GM19351 (cell line): ENCODE results near the gene IL19.
"Not testable (repeated sequence)": the region's sequence is repeated elsewhere in the genome, so short reads cannot be mapped to it uniquely, and the experiment has no call there.

Experiments
- ATAC-seq: cut with Tn5 transposase; IDR thresholded peaks from one replicate; pipeline ENCODE4 v1.9.1; 2021; ENCODE audit warnings: mild to moderate bottlenecking, moderate library complexity; ENCODE audit not compliant: unreplicated experiment

IL19 gene

DNA sequence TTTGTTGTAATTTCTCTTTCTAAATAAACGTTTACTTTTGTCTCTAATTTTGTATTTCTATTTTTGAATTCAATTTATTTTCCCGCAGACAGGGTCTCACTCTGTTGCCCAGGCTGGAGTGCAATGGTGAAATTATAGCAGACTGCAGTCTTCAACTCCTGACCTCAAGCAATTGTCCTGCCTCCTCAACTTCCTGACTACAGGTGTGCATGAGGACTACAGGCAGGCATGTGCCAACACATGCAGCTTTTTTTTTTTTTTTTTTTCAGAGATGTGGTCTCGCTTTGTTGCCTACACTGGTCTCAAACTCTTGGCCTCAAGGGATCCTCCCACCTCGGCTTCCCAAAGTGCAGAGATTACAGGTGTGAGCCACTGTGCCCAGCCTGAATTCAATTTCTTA lies 58.2 kb downstream of the IL19 start:
- no peak for ATAC-seq

- no peak for ATAC-seq
Observed at GRCh38 chr1:206829282-206829681, 58.7 kb downstream of the IL19 start.

- no peak for ATAC-seq
Observed at GRCh38 chr1:206829875-206830274, 59.3 kb downstream of the IL19 start.

DNA sequence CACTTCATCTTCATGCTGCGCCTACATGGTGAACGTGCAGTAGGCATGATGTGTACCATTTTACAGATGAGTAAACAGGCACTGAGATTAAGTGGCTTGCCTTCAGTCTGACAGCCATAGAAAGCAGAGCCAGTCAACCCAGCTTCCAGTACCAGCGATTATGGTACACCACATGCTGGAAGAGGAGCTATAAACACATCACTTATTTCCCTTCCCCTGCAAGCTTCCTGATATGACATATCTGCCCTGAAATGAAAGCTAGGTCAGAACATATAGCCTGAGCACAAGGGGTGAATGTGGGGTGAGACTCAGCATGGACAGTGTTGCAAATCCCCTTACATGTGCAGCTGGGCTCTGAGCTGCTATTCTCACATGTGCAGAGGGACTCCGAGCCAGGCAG lies 61.1 kb downstream of the IL19 start:
- ATAC-seq = no peak

DNA sequence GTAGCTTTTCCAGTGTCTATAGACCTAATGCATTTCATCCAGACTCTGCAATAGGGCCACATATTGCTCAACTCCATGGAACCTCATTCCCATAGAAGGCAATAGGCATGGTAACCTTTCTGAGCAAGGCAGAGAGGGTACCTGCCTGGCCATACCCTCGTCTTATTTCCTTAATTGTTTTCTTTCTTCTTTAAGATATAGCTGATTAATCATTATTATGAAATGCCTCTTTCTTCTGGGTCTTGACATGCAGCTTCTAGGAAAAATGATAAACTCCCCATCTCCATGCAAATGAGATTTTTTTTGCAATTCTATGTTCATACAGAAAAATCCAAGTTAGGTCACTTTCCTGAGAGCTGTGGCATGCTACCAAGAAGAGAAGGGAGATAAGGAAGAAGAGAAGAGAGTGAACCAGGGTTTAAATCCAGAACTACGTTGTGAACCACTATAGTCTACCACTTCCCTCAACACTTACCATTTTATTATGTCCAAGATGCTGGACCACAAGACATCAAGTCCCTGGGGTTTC lies 61.8 kb downstream of the IL19 start:
- ATAC-seq = no peak

DNA sequence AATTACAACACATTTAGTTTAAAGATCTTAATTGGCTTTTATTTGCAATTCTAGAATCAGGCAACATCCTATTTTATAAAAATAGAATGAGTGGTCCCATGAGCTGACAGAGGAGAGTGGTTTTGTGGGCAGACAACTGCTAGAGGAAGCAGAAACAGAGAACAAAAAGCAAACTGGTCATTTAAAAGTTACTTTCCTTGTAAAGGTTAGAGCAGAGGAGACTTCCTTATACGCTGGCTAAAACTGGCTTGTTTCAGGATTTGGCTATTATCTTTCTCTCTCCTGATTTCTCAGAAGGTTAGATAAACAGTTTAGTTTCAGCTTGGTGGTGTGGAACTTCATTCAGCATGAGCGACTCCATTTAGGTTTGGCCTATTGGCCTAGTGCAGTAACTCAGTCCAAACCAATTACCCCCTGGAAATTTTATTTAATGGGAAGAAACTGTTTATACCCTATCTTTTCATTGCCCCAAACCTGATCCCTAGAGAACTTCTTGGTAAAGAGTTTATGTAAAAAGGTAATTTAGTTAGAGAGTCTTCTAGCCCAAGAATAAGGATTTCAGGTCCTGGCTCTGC lies 62.6 kb downstream of the IL19 start:
- ATAC-seq = no peak

DNA sequence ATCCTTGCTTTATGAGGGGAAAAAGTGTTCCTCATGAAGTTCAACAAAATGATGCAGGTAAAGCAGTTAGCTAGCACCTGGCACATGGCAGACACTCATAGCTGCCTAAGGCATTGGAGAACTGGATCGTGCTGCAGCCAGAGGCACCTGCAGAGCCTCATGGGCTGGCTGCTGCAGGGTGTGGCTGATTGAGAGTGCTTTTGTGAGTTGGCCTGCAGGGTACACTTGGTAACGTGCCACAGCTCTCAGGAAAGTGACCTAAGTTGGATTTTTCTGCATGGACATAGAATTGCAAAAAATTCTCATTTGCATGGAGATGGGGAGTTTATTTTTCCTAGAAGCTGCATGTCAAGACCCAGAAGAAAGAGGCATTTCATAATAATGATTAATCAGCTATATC lies 63.2 kb downstream of the IL19 start:
- ATAC-seq = no peak

DNA sequence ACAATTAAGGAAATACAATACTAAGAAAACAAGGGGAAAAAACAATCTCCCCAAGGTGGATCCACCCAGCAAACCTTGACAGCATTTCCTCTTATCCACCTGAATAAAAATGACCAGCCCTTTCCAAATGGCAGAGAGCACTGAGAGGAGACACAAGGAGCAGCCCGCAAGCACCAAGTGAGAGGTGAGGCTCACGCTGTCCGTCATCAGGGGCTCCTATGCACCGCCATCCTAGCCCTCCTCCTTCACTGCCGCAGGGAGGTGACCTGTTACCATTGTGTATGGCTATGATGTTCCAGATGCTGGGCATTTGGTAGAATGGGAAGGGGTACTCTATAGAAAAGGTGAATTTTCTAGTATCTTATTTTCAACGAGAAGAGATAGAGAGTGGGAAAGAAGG lies 63.6 kb downstream of the IL19 start:
- ATAC-seq = no peak

GRCh38 chr1:206834711-206835110 lies 64.1 kb downstream of the IL19 start:
- ATAC-seq = no peak

DNA sequence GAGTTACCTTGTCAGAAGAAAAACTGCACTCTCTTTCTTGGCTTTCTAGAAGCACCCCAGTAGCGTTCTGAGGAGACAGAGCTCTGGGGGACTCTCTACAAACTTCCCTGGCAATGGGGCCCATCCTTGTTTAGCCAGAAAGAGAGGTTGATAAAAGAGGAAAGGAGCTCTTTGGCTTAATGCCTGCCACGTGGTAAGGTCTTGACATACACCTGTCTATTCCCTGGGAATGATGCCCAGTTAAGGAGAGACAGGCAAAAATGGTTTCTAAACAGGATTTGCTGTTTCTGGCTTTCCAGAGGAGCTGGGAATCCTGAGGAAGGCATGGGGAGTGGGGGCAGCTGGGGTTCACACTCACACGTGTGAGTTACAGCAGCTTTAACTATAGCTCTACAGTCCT lies 64.6 kb downstream of the IL19 start:
- ATAC-seq = no peak

DNA sequence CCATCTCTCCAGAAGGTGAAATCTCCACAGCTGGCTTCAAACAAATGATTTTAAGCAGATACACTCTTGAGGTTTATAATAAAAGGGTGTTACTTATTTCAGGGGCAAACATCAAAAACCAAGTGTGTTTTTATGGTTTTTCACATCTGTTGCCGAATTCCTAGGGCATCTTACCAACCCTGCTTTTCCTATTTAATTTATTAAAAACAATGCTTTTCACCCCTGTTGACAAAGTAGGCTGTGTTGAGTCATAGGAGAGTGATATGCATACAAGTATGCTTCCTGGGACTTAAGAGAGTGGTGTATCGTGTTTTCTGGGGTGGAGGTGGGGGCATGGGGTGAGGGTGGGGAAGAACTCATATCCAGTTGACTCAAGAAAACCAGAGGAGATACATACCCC lies 65.5 kb downstream of the IL19 start:
- ATAC-seq = no peak

GRCh38 chr1:206839006-206839560 lies 68.5 kb downstream of the IL19 start:
- no peak for ATAC-seq

GRCh38 chr1:206839857-206840256 lies 69.3 kb downstream of the IL19 start:
- no peak for ATAC-seq

- ATAC-seq = no peak
Observed at GRCh38 chr1:206841609-206842323, 71.2 kb downstream of the IL19 start.

- no peak for ATAC-seq
Observed at GRCh38 chr1:206842854-206843253, 72.3 kb downstream of the IL19 start.

DNA sequence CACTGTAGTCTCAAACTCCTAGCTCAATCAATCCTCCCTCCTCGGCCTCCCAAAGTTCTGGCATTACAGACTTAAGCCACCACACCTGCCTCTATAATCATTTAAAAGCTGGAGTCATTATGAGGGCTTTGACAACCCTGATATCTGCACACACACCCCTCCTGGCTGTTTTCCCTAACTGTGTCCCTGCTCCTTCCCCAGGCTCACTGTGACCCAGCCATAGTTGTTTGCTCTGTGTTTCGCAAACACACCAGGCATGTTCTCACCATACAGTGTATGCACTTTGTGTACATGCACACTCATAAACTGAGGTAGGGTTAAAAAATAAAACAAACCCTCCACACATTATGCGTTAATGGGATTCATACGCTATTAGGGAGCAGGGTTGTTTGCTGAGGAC lies 73.1 kb downstream of the IL19 start:
- no peak for ATAC-seq

GRCh38 chr1:206846487-206846886 lies 75.9 kb downstream of the IL19 start:
- ATAC-seq = no peak

DNA sequence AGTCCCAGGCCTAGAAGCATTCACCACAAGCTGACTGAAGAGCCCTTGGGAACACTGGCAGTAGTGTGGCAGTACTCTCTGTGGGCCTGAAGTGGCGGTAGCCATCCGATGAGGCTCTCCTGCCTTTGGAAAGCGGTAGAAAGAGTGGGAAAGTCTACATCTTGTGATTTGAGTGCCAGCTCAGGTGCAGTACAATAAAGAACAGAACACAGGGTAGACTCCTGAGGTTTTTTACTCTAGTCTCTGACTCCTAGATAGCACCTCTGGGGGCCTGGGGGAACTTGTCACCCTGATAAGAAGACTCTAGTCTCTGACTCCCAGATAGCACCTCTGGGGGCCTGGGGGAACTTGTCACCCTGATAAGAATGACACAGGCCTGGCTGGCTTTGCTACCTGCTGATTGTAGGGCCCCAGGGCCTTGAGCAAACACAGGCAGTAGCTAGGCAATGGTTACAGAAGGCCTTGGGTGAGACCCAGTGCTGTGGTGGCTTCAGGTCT lies 76.8 kb downstream of the IL19 start:
- no peak for ATAC-seq

GRCh38 chr1:206847946-206848345 lies 77.4 kb downstream of the IL19 start:
- ATAC-seq = no peak

GRCh38 chr1:206850401-206850800 lies 79.8 kb downstream of the IL19 start:
- ATAC-seq = no peak

- ATAC-seq = no peak
Observed at GRCh38 chr1:206851341-206852010, 80.9 kb downstream of the IL19 start.

DNA sequence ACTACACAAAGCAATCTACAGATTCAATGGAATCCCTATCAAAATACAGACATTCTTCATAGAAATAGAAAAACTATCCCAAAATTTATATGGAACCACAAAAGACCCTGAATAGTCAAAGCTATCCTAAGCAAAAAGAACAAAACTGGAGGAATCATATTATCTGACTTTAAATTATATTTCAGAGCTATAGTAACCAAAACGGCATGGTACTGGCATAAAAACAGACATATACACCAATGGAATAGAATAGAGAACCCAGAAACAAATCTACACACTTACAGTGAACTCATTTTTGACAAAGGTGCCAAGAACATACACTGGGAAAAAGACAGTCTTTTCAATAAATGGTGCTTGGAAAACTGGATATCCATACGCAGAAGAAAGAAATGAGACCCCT lies 82.1 kb downstream of the IL19 start:
- not testable (repeated sequence) for ATAC-seq
